K562 (cell line): ENCODE measurements around the gene NFE2. TPM values are rescaled to one million over a fixed set of nuclear protein-coding genes. Genes with fewer than 3 reads are reported as not detected.

Experiments used
- COPS2 ChIP-seq: fragments of 450-650 bp; conservative IDR thresholded peaks from 2 replicates; pipeline ENCODE4 v1.6.1; 2016; ENCODE audit warnings: mild to moderate bottlenecking, moderate library complexity
- CTBP1 ChIP-seq: fragments of 450-650 bp; IDR thresholded peaks from 2 replicates; pipeline ENCODE4 v1.6.1; 2016; ENCODE audit warnings: borderline replicate concordance
- ESRRB ChIP-seq: fragments of 250-450 bp; sonication (Bioruptor Pico); IDR thresholded peaks from 2 replicates; pipeline ENCODE4 v1.5.0; 2020; ENCODE audit warnings: mild to moderate bottlenecking, moderate library complexity, borderline replicate concordance
- HCFC1 ChIP-seq: IDR thresholded peaks from 2 replicates; pipeline ENCODE4 v1.6.1; 2012; ENCODE audit warnings: low read depth, low read length, improper control_type of control experiment
- KLF10 ChIP-seq: fragments of 250-450 bp; sonication (Bioruptor Pico); IDR thresholded peaks from 2 replicates; pipeline ENCODE4 v1.6.1; 2021; ENCODE audit warnings: matching md5 sums
- LCOR ChIP-seq: sonication (generic); formaldehyde crosslinking; IDR thresholded peaks from 2 replicates; pipeline ENCODE4 v1.8.0; 2022; ENCODE audit warnings: mild to moderate bottlenecking, missing genetic modification reagents
- MBD2 ChIP-seq: sonication (generic); IDR thresholded peaks from 2 replicates; pipeline ENCODE4 v1.6.1; 2016; ENCODE audit warnings: low read depth, borderline replicate concordance
- MYNN ChIP-seq, 2 experiments: sonication (generic); formaldehyde crosslinking in 1 of 2; IDR thresholded peaks; 2 replicates each; pipeline versions ENCODE4 v1.5.0 to v1.6.1; 2016 to 2020; ENCODE audit warnings: antibody characterized with exemption in 1 of 2, missing genetic modification reagents in 1 of 2
- NFE2L1 ChIP-seq: fragments of 450-650 bp; IDR thresholded peaks from 2 replicates; pipeline ENCODE4 v1.6.1; 2016; ENCODE audit warnings: missing genetic modification characterization, low read depth, mild to moderate bottlenecking, missing compliant biosample characterization, moderate library complexity, borderline replicate concordance
- PKNOX1 ChIP-seq: fragments of 450-650 bp; IDR thresholded peaks from 2 replicates; pipeline ENCODE4 v1.6.1; 2016
- TEAD1 ChIP-seq, 2 experiments: fragments of 450-650 bp in 1 of 2; sonication (generic) in 1 of 2; formaldehyde crosslinking; IDR thresholded peaks; 2 replicates each; pipeline versions ENCODE4 v1.4.0 to v1.8.0; 2020 to 2022; ENCODE audit warnings: mild to moderate bottlenecking in 2 of 2, missing genetic modification reagents in 1 of 2
- TSHZ1 ChIP-seq: fragments of 250-450 bp; sonication (Bioruptor Pico); IDR thresholded peaks from 2 replicates; pipeline ENCODE4 v1.4.0; 2020; ENCODE audit warnings: mild to moderate bottlenecking, moderate library complexity
- VEZF1 ChIP-seq: fragments of 200-800 bp; sonication (Bioruptor generic); IDR thresholded peaks from 2 replicates; pipeline ENCODE4 v1.6.1; 2017; ENCODE audit warnings: missing genetic modification characterization, missing compliant biosample characterization
- ZBTB34 ChIP-seq: fragments of 250-450 bp; sonication (Bioruptor Pico); IDR thresholded peaks from 2 replicates; pipeline ENCODE4 v1.8.0; 2021; ENCODE audit warnings: mild to moderate bottlenecking, moderate library complexity
- ZNF174 ChIP-seq: fragments of 250-450 bp; sonication (Bioruptor Pico); IDR thresholded peaks from 2 replicates; pipeline ENCODE4 v1.4.0; 2020; ENCODE audit warnings: mild to moderate bottlenecking
- ZNF584 ChIP-seq: fragments of 200-800 bp; sonication (Bioruptor generic); IDR thresholded peaks from 2 replicates; pipeline ENCODE4 v1.6.1; 2016; ENCODE audit warnings: low read depth, mild to moderate bottlenecking, missing genetic modification characterization, missing compliant biosample characterization
- ZSCAN29 ChIP-seq: fragments of 450-650 bp; IDR thresholded peaks from 2 replicates; pipeline ENCODE4 v1.6.1; 2017
- polyA plus RNA-seq, 8 experiments: library from polyadenylated mRNA; depleted of rRNA in 4 of 8; stranded (reverse) in 5 of 8; unstranded in 3 of 8; fragments of >200 nt; fragmentation: Nextera tagmentation in 2 of 8; fragmentation: Illumina TruSeq in 1 of 8; extraction: Ambion mirVana in 2 of 8; extraction: Trizol in 1 of 8; gene quantifications; 2 replicates each; pipeline versions ENCODE4 v1.2.1 to v1.2.3, GENCODE V29; 2011 to 2014; ENCODE audit warnings: inconsistent platforms in 1 of 8, missing spikeins in 1 of 8
- total RNA-seq, 7 experiments: library from RNA; depleted of rRNA in 6 of 7; stranded (reverse); fragments of >200 nt in 6 of 7; fragmentation: Illumina TruSeq in 2 of 7; extraction: Trizol in 2 of 7; gene quantifications; 2 replicates each; pipeline versions ENCODE4 v1.2.1 to v1.2.3, GENCODE V29; 2011 to 2021; ENCODE audit warnings: low replicate concordance in 1 of 7

The NFE2 gene
- total and polyA plus RNA-seq, 9 of the 15 experiments (the other 6 are each of a cell fraction or from before 2014, with no cell fraction given): 12.3 to 282 (median 208) TPM

GRCh38 chr12:54287261-54288157 lies 13.3 kb downstream of the NFE2 start (continued):
- TF ChIP-seq VEZF1 (CRISPR knock-in tag) (no peak; the same call in 1 of the 2 replicates), ZNF584 (CRISPR knock-in tag) (no peak), ESRRB (no peak), NFE2L1 (tag) (no peak), MYNN (IDR thresholded peaks at IDR 0.05) (peak; percentile 70; the same call in 1 of the 2 replicates), MYNN (CRISPR knock-in tag; IDR thresholded peaks at IDR 0.05) (no peak), CTBP1 (no peak), PKNOX1 (no peak), ZNF174 (CRISPR knock-in tag) (no peak; the same call in 1 of the 2 replicates), LCOR (CRISPR knock-in tag) (peak; percentile 69; the same call in 1 of the 2 replicates), TEAD1 (CRISPR knock-in tag; IDR thresholded peaks at IDR 0.05) (peak in 1 of 2 experiments; percentile 62; a peak in 2 of 4 replicates), MBD2 (0 out of 2 replicates have a peak, but pooled peaks have one; percentile 20), ZBTB34 (CRISPR knock-in tag) (no peak), TSHZ1 (CRISPR knock-in tag) (no peak), HCFC1 (no peak), COPS2 (no peak), KLF10 (CRISPR knock-in tag) (peak; percentile 78; the same call in 1 of the 2 replicates), ZSCAN29 (no peak)
